Skeletal muscle tissue (tissue), 4 donors: ENCODE results near the gene FAM3B. TPM values are rescaled to one million over a fixed set of nuclear protein-coding genes. Genes with fewer than 3 reads are reported as not detected.

ENCODE experiments used
- H3K27ac ChIP-seq: one replicate; pipeline ENCODE4 v1.7.0; 2013; ENCODE audit warnings: mild to moderate bottlenecking, low read depth, low read length, inconsistent platforms
- H3K27me3 ChIP-seq, 3 donors: one replicate each; pipeline ENCODE4 v1.7.0; 2013; ENCODE audit warnings: low read length in 3 of 3; ENCODE audit not compliant: control insufficient read depth in 3 of 3, insufficient read depth in 3 of 3
- H3K36me3 ChIP-seq, 3 donors: one replicate each; pipeline ENCODE4 v1.7.0; 2013; ENCODE audit warnings: low read length in 3 of 3; ENCODE audit not compliant: control insufficient read depth in 3 of 3, insufficient read depth in 3 of 3
- H3K4me1 ChIP-seq, 3 donors: one replicate each; pipeline ENCODE4 v1.7.0; 2013; ENCODE audit warnings: low read length in 3 of 3, mild to moderate bottlenecking in 3 of 3; ENCODE audit not compliant: control insufficient read depth in 3 of 3, insufficient read depth in 3 of 3
- H3K4me3 ChIP-seq, 3 donors: one replicate each; pipeline ENCODE4 v1.7.0; 2013; ENCODE audit warnings: low read length in 3 of 3
- H3K9ac ChIP-seq, 3 donors: one replicate each; pipeline ENCODE4 v1.7.0; 2013; ENCODE audit warnings: low read length in 3 of 3, mild to moderate bottlenecking in 3 of 3, moderate library complexity in 2 of 3, low read depth in 1 of 3
- H3K9me3 ChIP-seq, 3 donors: one replicate each; pipeline ENCODE4 v1.7.0; 2013; ENCODE audit warnings: low read length in 3 of 3; ENCODE audit not compliant: control insufficient read depth in 3 of 3
- total RNA-seq: library from RNA; depleted of rRNA; stranded (reverse); fragments of >200 nt; gene quantifications from one replicate; pipeline ENCODE4 v1.2.3, GENCODE V29; 2014
- donor health status: Osteomylitis.

Gene FAM3B
- total RNA-seq, 1 donor from 2014 or later, result not detected

- peaks cover 11 to 34% (median 19%) of the 10 kb centered on the region in 3 donors for H3K27me3 ChIP-seq
- H3K36me3 ChIP-seq, result no peaks in the 10 kb centered on the region
- H3K27ac ChIP-seq, result no peak overlapping the region
- H3K4me3 ChIP-seq, result no peak overlapping the region
- no peaks in the 10 kb centered on the region for H3K9me3 ChIP-seq
- H3K9ac ChIP-seq, result no peak overlapping the region
- H3K4me1 ChIP-seq, result peaks cover 0 to 5% (median 3%) of the 10 kb centered on the region in 3 donors
These were observed 857 bp downstream of the FAM3B start for GRCh38 chr21:41317458-41317857.

- H3K36me3 ChIP-seq, result no peaks in the 10 kb centered on the region
- H3K27ac ChIP-seq, result no peak overlapping the region
- no peak overlapping the region for H3K4me3 ChIP-seq
- no peaks in the 10 kb centered on the region for H3K9me3 ChIP-seq
- H3K9ac ChIP-seq, result no peak overlapping the region
- H3K27me3 ChIP-seq, result peaks cover 16 to 38% (median 19%) of the 10 kb centered on the region in 3 donors
- H3K4me1 ChIP-seq, result peaks cover 0 to 5% (median 3%) of the 10 kb centered on the region in 3 donors
These were observed 1.6 kb downstream of the FAM3B start for GRCh38 chr21:41318218-41318617.

GRCh38 chr21:41319273-41319672 is 2.7 kb downstream of the FAM3B start:
- no peak overlapping the region for H3K9ac ChIP-seq
- peaks cover 0 to 5% (median 3%) of the 10 kb centered on the region in 3 donors for H3K4me1 ChIP-seq
- no peaks in the 10 kb centered on the region for H3K9me3 ChIP-seq
- no peak overlapping the region for H3K27ac ChIP-seq
- peaks cover 16 to 38% (median 17%) of the 10 kb centered on the region in 3 donors for H3K27me3 ChIP-seq
- H3K4me3 ChIP-seq, result no peak overlapping the region
- H3K36me3 ChIP-seq, result no peaks in the 10 kb centered on the region

- H3K9me3 ChIP-seq, result no peaks in the 10 kb centered on the region
- peaks cover 5 to 28% (median 6%) of the 10 kb centered on the region in 3 donors for H3K27me3 ChIP-seq
- H3K9ac ChIP-seq, result no peak overlapping the region
- no peak overlapping the region for H3K4me3 ChIP-seq
- no peaks in the 10 kb centered on the region for H3K36me3 ChIP-seq
- H3K27ac ChIP-seq, result no peak overlapping the region
- peaks cover 0 to 2% (median 0%) of the 10 kb centered on the region in 3 donors for H3K4me1 ChIP-seq
These were observed 4.8 kb downstream of the FAM3B start for GRCh38 chr21:41321211-41321907.

- no peaks in the 10 kb centered on the region for H3K4me1 ChIP-seq
- H3K36me3 ChIP-seq, result no peaks in the 10 kb centered on the region
- peaks cover 0 to 25% (median 5%) of the 10 kb centered on the region in 3 donors for H3K27me3 ChIP-seq
- H3K9me3 ChIP-seq, result no peaks in the 10 kb centered on the region
- H3K27ac ChIP-seq, result no peak overlapping the region
- no peak overlapping the region for H3K4me3 ChIP-seq
- H3K9ac ChIP-seq, result no peak overlapping the region
These were observed 5.4 kb downstream of the FAM3B start for GRCh38 chr21:41321908-41322495.

GRCh38 chr21:41322496-41323382 is 6.1 kb downstream of the FAM3B start:
- Histone ChIP-seq H3K4me1 (no peaks in the 10 kb centered on the region), H3K27me3 (peaks cover 0 to 18% (median 5%) of the 10 kb centered on the region in 3 donors), H3K36me3 (no peaks in the 10 kb centered on the region), H3K9me3 (no peaks in the 10 kb centered on the region), H3K4me3 (no peak overlapping the region), H3K9ac (no peak overlapping the region), H3K27ac (no peak overlapping the region)

GRCh38 chr21:41325138-41325912 is 8.7 kb downstream of the FAM3B start:
- Histone ChIP-seq H3K27me3 (peaks cover 0 to 12% (median 5%) of the 10 kb centered on the region in 3 donors), H3K36me3 (no peaks in the 10 kb centered on the region), H3K9ac (no peak overlapping the region), H3K27ac (no peak overlapping the region), H3K9me3 (no peaks in the 10 kb centered on the region), H3K4me3 (no peak overlapping the region), H3K4me1 (no peaks in the 10 kb centered on the region)

- H3K27me3 ChIP-seq, result peaks cover 0 to 8% (median 5%) of the 10 kb centered on the region in 3 donors
- no peaks in the 10 kb centered on the region for H3K36me3 ChIP-seq
- H3K9ac ChIP-seq, result no peak overlapping the region
- no peaks in the 10 kb centered on the region for H3K4me1 ChIP-seq
- H3K4me3 ChIP-seq, result no peak overlapping the region
- H3K9me3 ChIP-seq, result no peaks in the 10 kb centered on the region
- no peak overlapping the region for H3K27ac ChIP-seq
These were observed 9.9 kb downstream of the FAM3B start for GRCh38 chr21:41326414-41327080.

- H3K27me3 ChIP-seq, result peaks cover 0 to 6% (median 4%) of the 10 kb centered on the region in 3 donors
- no peaks in the 10 kb centered on the region for H3K36me3 ChIP-seq
- H3K9ac ChIP-seq, result no peak overlapping the region
- no peaks in the 10 kb centered on the region for H3K4me1 ChIP-seq
- H3K9me3 ChIP-seq, result no peaks in the 10 kb centered on the region
- no peak overlapping the region for H3K4me3 ChIP-seq
- no peak overlapping the region for H3K27ac ChIP-seq
These were observed 11.2 kb downstream of the FAM3B start for GRCh38 chr21:41327753-41328152.
